GOT3 (cell line): ENCODE results near the gene FANCC.
"Not testable (repeated sequence)": the region's sequence is repeated elsewhere in the genome, so short reads cannot be mapped to it uniquely, and the experiment has no call there.

Experiments
- DNase-seq: peaks from one replicate; lab custom pipeline; 2025; ENCODE audit warnings: mixed read lengths; lab: John Stamatoyannopoulos, UW

FANCC gene

DNA sequence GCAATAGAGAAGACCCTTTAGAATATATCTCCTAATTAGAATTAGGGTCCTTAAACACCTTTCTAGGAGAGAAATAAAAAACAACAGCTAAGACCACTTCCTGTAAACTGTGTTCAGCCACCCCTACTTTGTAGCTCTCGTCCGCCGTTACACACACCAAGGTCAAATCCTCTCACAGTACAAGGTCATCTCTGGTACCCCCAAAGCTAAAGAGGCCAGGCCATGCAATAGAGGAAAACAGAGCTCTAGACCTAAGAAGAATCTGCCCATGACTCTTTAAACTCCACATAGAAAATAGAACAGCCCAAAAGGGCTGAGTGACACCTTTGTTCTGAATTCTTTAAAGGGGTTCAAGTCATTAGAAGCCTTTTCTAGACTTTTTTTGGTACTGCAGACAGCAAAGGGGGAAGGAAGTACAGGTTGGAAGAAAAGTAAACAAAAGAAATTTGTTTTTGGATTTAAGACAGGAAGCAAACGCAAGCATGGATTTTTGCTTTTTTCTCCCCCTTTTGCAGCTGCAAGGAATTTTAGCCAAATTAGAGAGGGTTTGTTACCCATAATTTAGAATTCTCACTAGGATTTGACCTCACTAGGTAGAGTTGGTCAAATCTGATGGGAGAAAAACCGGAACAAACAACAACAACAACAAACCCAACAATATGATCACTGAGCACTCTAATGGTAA, 13.4 kb upstream of the FANCC start:
- DNase-seq: no peak

DNA sequence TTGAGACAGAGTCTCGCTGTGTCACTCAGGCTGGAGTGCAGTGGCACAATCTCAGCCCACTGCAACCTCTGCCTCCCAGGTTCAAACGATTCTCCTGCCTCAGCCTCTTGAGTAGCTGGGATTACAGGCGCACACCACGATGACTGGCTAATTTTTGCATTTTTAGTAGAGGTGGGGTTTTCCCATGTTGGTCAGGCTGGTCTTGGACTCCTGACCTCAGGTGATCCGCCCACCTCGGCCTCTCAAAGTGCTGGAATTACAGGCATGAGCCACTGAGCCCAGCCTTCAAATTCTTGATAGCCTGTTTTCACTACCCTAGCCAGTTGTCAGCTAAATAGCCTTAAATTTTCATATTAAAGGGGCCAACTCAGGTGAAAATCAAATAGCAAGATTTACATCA, 11.6 kb upstream of the FANCC start:
- DNase-seq: not testable (repeated sequence)

DNA sequence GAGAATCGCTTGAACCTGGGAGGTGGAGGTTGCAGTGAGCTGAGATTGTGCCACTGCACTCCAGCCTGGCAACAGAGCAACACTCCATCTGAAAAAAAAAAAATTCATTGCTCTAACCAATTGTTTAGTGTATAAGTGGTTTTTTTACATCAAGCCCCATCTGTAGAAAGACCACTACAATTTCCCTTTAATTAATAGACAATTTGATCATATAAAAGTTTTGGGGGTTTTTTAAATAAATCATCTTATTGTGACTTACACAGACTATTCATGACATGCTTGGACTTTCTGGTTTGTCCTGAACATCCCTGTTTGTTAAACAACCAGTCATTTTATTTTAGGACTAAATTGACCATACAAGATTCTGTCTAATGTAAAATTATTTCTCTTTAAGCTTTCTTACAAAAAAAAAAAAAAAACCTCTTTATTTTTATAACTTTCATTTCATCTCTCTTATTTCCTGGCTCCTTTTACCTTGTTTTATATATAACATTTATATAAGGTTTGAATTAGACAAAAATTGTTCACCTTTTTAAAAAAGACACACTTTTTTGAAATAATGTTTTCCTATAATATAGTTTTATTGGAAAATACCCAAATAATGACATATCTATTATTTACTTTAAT, 9.8 kb upstream of the FANCC start:
- no peak for DNase-seq

DNA sequence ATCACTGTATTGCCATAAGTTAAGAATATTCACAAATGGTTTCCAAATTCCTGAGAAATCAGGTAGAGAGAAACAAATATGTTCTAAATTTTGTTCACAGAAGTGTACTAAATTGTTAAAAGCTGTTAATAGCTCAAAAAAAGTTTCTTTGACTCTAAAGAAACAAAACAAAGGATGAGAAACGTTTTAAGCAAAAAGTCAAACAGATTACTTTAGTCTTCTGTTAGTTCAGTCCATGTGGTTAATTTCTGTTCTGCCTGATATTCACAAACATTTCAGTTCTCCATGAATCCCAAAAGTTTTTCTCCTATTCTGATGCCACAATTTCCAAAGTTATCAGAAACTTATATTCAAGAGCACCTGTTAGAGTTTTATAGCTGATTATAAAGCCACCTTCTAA, 7.7 kb upstream of the FANCC start:
- DNase-seq: no peak

DNA sequence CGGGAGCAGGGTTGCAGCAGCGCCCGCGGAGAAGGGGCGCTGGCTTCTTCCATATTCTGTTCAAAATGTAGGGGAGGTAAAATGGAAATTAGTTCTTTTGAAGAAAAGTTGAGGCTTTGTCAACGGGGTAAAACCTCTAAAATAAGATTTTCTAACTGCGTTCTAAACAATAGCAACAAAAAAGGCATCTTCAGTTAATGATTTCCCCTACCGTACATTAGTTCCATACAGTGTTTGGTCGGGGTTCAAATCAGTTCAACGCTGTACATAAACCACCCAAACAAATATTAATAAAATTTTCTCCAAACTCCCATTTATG, 343 bp upstream of the FANCC start:
- no peak for DNase-seq

DNA sequence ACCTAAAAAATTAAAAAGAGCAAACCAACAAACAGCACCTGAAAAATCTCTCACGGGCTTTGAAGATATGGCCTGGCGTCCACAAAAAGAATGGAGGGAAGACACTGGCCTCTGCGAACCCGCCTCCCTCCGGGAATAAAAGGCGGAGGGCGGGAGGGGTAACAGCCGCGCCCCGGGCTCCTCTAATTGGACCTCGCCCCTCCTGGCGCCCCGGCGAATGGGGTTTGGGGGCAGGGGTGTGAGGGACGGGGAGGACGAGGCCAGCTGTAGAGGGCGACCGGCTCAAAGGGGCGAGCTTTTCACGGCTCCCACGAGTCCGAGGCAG, 753 bp downstream of the FANCC start:
- DNase-seq: no peak

DNA sequence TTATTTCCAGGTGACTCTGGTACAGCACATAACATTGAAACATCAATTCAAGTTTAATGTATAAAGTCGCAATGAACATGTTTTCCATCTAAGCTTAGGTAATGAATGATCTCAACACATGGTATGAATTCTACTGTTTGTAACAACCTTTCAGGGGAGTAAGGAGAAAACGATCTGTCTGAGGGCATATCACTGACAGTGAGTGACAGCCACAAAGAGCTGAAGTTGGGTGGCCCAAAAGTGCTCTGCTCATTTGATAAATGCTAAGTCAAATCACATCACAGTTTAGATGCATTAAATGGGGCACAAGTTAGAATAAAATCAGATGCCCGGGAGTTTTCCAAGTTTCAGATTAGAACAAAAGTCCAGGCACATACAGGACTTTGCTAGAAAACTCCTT, 1.2 kb downstream of the FANCC start:
- no peak for DNase-seq

DNA sequence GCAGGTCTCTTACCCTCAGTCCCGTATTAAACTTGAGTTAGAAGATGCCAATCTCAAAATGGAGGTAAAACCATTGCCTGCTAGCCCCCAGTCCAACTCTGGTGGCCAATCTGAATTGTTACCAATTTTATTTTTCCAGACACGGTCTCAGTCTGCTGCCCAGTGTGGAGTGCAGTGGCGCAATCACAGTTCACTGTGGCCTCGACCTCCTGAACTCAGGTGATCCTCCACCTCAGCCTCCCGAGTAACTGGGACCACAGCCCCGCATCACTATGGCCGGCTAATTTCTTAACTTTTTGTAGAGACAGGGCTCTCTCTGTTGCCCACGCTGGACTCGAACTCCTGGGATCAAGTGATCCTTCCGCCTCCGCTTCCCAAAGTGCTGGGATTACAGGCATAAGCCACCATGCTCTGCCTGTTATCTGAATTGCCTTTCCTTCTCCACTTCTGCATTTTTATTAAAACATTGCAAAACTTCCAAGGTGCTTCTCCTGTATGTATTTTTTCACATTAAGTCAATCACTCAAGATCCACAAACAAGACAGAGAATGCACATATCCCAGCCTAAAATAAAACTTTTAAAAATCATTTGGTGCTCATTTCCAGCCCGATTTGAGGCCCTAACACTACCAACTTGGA, 2.3 kb downstream of the FANCC start:
- DNase-seq: no peak

DNA sequence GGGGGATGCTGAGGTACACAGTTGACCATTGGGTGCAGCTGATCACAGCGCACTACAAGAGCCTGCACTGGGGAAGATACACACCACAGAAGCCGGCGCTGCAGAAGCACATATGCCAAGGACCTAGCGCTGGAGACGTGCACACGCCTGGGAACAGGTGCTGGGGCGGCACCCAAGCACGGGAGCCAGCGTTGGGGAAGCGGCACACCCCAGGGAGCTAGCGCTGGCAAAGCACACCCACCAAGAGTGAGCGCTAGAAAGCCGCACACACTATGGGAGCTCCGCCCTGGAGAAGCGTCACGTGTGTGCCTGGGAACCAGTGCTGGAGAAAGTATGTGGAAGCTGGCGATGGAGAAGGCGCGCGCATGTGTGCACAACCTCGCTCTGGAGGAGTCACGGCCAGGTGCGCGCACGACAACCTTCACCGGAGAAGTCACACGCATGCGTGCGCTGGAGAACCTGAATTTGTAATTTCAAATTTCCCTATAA, 4.5 kb downstream of the FANCC start:
- no peak for DNase-seq

DNA sequence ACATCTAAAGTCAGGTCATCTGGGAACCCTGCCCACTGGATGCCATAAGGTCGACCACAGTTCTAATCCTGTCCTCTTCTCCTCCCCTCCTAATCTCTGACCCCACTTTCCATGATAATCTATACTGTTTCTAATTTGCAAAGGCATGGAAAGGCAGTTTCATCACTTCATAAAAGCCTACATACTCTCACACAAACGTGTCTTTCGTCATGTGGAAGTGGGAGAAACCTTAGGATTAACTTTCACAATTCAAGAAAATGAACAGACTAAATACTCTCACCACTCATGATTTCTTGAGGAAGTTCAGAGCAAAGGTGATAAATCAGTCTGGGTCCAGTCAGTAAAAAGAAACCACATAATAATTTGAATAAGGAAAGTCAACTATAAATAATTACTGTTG, 5.5 kb downstream of the FANCC start:
- DNase-seq: no peak

DNA sequence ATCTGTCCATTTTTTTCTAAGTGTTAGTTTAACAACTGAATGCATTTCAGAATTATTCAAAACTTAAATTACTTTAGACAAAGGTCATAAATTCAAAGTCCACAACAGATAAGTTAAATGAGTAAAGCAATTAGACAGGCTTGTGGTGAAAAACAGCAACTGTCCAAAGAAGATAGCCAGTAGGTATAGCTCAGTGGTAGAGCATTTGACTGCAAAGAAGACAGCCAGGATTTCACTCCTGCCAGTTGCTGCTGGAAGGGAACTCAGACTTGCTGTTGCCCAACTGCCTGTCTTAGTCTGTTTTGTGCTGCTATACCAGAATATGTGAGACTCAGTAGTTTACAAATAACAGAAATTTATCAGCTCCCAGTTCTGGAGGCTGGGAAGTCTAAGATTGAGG, 10.0 kb downstream of the FANCC start:
- DNase-seq: no peak

DNA sequence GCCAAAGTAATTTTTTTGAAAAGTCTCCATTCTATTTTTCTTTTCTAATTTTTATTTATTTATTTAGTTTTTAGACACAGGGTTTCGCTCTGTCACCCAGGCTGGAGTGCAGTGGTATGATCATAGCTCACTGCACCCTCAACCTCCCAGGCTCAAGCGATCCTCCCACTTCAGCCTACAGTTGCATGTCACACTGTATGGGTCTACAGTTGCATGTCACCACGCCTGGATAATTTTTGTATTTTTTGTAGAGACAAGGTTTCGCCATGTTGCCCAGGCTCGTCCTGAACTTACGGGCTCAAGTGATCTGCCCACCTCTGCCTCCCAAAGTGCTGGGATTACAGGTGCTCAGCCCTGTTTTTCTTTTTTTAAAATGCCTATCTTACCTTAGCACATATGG, 10.7 kb downstream of the FANCC start:
- DNase-seq: no peak

DNA sequence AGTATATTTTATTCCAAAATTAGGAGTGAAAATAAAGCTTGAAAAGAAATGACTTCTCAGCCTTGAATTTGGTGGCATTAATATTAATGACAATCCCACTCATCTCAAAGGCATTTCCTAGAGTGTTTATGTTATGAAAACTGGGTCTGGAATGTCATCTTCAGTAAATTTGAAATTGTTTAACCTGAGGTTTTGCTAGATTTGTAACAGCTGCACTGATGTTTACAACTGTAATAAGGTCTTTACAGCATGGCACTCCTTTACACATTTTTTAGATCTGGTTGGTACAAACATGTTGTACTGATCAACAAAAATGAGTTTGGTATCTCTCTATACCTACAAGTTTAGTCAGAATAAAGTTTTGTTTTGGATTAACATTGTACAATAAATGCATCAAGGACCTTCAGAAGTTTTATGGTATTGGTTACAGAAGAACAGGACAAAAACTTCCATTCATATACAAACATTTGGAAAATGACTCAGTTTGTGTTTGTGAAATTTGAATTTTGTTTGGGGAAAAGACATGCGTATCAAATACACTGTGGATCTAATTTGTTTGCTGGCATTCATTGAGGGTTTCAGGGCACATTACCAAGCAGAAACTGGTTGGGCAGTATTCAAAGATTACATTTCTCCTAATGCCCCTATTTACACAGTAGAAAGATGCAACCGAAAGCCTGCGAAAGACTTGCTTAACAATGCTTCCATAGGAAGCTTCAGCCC, 11.6 kb downstream of the FANCC start:
- DNase-seq: no peak

DNA sequence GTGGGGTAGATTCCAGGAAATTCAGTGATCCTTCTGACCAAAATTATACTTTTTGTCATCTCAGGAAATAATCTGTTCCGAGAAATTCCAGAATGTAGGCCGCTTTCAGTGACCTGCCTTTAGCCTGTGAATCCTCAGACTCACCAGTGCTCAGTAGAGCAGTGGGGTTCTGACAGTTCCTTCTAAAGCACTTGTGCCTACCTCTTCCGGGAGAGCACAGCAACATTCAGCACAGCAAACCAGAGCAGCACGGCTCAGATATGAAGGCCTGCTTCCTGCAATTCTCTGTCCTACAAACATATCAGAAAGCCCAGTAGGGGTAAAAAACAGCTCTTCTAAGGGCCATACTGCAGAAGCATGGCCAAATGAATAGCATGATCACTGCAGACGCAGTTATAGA, 15.0 kb downstream of the FANCC start:
- no peak for DNase-seq

DNA sequence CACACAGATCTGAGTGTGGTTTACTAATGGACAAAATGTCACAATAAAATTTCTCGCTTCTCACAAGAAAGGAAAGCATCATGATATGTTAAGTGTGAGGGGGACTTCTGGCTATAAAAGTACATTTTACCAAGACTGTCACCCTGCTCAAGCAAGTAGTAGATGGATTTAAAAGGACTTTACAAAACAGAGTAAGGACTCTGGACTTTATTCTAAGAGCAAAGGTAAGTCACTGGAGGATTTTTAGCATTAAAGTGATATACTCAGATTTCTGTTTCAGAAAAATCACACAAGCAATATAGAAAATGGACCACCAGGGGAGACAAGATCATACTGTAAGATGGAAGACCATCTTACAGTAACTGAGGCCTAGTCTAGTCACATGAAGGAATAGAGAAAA, 19.7 kb downstream of the FANCC start:
- no peak for DNase-seq

DNA sequence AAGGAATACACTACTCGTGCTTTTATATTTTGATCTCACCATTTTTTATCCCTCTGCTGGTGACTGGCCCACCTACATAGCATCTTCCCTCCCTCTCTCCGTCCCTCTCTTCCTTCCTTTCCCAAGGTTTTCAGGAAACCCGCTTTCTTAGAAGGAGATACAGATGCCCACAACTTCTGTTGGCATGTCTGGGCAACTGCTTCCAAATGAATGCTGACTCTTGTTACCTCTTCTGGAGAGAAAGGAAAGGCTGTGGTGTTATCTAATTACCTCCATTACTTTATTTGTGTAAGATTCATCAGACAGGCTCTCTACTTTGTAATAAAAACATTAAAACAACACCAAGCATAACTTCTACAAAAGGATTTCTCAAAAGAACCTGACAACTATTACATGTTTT, 20.2 kb downstream of the FANCC start:
- DNase-seq: no peak

DNA sequence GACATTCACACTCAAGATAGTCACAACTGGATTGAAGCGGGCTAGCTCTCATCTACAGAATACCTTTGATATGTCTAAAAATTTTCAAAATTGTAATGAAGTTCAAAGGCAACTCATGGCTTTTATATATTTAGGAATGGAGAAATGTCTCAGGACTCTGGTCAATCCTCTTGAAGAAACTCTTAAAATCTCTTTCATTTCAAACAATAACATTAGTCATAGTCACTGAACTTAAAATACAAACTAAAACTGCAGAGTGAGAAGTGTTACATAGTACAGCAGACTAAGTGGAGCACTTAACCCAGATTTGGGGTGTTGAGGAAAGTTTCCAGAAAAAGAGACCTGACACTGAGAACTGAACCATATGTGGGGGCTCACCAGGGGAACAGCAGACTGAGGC, 20.7 kb downstream of the FANCC start:
- no peak for DNase-seq

DNA sequence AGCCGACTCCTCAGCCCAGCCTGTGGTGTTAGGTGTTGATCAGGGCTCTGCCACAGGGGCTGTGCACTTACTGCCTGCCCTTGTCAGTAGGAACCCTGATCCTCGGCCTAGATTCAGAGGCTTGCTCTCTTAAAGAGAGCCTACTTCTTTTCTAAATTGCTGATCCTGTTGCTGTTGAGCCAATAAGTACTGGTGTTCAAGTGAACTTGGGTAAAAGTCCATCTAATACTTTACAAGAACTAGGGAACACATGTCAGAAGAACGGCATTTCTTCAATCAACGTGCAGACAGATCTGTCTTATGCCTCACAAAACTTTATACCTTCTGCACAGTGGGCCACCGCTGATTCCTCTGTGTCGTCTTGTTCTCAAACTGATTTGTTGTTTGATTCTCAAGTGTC, 24.2 kb downstream of the FANCC start:
- not testable (repeated sequence) for DNase-seq

DNA sequence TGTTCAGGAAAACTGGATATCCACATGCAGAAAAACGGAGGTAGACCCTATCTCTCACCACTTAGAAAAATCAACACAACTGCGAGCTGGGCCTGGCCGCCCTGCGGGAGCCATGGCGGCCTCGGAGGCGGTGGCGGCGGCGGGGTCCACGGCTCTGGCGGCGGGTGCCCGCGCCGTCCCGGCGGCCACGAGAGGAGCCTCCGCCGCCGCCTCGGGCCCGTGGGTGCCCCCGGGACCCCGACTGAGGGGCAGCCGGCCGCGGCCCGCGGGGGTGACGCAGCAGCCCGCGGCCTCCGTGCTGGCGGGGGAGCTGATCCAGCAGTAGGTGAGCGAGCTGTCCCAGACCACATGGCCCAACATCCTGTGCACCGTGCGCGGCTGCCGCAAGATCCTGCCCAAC, 25.3 kb downstream of the FANCC start:
- DNase-seq: no peak

DNA sequence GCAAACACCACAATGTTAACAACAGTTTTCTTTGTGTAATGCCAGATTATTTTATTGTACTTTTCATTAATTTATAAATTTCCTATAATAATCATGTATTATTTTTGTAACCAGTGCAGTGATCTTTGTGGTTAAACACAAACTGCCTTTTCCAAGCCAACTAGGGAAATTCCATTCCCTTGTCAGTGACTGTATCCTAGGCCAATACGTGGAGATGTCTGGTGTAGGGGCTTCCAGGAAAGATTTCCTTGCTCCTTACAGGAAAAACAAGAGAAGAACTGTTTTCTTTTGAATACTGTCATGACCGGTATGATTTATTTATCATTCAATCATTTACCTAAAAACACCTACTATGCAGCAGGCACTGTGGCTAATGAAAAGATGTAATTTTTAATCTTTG, 31.4 kb downstream of the FANCC start:
- no peak for DNase-seq

DNA sequence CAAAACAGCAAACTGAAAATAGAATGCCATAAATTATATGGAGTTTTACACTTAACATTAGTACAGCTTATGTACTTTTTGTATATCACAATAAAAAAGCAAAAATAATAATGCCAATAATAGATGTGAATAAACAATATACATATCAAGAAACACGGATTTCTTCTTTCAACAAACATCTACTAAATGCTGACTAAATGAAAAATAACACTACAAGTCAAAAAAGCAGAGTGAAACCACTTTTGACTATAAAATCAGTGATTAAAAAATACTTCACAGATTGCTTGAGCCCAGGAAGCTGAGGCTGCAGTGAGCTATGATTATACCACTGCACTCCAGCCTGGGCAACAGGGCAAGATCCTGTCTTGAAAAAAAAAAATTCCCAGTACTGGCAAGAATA, 32.2 kb downstream of the FANCC start:
- no peak for DNase-seq

DNA sequence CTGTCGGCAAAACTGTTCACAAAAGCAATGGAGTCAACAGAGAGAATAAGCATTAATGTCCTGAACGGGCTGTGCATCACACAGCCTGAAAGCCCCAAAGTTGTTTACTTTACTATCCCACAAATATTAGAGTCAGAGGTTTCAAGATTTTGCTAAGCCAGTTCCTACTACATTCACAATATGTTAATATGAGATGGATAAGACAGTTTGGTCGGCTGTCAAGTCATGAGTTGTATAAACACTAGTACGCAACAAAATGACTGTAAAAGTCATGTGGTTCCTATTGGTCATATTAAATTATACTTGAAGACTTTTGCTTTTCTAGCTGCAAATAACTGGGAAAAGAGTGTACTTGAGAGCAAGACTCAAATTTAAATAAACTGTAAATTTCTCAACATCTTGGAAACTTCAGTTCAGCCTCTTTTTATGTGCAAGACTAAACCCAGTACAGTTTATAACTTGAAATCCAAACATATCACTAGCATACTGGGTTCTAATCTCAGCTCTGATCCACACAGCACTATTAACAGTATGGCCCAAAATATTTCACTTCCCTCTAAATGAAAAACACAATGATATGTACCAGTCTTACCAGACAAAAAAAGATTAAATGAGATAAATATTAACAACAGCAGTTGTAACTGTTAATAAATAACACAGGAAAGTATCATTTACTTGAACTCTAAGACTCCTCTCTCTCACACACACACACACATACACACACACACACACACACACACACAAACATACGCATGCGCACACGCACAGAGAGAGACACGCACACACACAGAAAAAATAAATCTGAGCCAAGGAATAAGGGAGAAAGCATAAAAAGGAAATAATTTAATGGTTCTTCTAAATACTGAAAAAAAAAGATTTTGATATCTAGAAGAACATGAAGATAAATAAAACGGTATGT, 33.1 kb downstream of the FANCC start:
- no peak for DNase-seq
